ENCODE results near the gene C12orf57. TPM values are rescaled to one million over a fixed set of nuclear protein-coding genes. Genes with fewer than 3 reads are reported as not detected.

Gene C12orf57
- total RNA-seq, 1 experiment from 2014 or later, result 158 TPM

DNA sequence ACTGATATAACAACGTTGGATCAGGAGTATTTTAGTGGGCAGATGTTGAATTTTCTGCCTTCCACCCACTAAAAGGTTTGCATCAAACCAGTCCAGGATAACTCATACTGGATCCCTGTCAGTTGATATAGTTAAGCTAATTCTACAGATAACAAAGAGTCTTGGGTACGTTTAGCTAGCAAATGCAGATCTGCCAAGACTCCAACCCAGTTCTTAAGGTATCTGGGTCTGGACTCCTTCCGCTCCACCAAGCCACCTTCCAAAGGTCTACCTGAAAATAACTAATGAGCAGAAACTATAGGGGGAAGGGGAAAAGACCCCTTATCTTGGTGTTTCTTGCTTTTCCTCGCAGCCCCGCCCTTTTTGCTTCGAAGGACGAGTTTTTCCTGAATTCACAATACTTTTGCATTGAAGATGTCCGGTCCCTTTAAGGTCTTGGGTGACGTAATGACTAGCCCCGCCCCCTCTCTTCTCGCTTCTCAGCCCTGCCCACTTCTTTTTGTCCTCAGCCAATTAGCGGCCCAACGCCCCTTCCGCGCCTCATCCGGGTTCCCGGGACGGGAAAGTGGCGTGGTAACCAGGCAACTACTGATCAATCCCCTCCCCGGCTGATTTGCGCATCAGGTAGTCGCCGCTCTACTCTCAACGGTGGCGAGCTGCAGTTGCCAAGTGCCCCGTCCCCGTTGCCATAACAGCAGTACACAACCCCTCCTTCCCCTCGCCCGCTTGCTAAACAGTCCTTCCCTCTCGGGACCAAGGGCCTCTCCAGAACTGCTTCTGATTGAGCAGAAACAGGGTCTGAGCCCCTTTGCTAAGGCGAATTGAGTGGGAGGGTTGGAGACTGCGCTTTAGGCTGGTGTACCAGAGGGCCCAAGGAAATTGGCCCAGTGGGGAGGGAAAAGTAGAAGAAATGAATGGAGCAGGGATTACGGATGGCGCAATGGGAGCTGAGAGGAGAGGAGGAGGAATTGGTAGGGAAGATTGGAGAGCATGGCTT is 39.2 kb upstream of the C12orf57 start, which contains the start of gene LRRC23 (continued):
- TF ChIP-seq, protein P1, sequence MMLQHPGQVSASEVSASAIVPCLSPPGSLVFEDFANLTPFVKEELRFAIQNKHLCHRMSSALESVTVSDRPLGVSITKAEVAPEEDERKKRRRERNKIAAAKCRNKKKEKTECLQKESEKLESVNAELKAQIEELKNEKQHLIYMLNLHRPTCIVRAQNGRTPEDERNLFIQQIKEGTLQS (CRISPR knock-in tag; conservative IDR thresholded peaks at IDR 0.05), result no peak
- TF ChIP-seq ZNF423 (CRISPR knock-in tag; IDR thresholded peaks at IDR 0.05) (no peak), ZNF396 (CRISPR knock-in tag; IDR thresholded peaks at IDR 0.05; ENCODE audit: borderline replicate concordance) (no peak), CREM (CRISPR knock-in tag; IDR thresholded peaks at IDR 0.05) (0 out of 2 replicates have a peak, but pooled peaks have one; percentile 51), ERG (CRISPR knock-in tag; IDR thresholded peaks at IDR 0.05) (no peak), ZNF425 (CRISPR knock-in tag; conservative IDR thresholded peaks at IDR 0.05) (no peak), AR (CRISPR knock-in tag; IDR thresholded peaks at IDR 0.05) (0 out of 2 replicates have a peak, but pooled peaks have one; percentile 41), NFATC4 (CRISPR knock-in tag; IDR thresholded peaks at IDR 0.05) (no peak), JAZF1 (CRISPR knock-in tag; IDR thresholded peaks at IDR 0.05) (no peak), GABPB1 (CRISPR knock-in tag; IDR thresholded peaks at IDR 0.05) (peak; percentile 44; the same call in 1 of the 2 replicates)
- TF ChIP-seq, protein P2, sequence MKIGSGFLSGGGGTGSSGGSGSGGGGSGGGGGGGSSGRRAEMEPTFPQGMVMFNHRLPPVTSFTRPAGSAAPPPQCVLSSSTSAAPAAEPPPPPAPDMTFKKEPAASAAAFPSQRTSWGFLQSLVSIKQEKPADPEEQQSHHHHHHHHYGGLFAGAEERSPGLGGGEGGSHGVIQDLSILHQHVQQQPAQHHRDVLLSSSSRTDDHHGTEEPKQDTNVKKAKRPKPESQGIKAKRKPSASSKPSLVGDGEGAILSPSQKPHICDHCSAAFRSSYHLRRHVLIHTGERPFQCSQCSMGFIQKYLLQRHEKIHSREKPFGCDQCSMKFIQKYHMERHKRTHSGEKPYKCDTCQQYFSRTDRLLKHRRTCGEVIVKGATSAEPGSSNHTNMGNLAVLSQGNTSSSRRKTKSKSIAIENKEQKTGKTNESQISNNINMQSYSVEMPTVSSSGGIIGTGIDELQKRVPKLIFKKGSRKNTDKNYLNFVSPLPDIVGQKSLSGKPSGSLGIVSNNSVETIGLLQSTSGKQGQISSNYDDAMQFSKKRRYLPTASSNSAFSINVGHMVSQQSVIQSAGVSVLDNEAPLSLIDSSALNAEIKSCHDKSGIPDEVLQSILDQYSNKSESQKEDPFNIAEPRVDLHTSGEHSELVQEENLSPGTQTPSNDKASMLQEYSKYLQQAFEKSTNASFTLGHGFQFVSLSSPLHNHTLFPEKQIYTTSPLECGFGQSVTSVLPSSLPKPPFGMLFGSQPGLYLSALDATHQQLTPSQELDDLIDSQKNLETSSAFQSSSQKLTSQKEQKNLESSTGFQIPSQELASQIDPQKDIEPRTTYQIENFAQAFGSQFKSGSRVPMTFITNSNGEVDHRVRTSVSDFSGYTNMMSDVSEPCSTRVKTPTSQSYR (CRISPR knock-in tag; IDR thresholded peaks at IDR 0.05), result no peak

DNA sequence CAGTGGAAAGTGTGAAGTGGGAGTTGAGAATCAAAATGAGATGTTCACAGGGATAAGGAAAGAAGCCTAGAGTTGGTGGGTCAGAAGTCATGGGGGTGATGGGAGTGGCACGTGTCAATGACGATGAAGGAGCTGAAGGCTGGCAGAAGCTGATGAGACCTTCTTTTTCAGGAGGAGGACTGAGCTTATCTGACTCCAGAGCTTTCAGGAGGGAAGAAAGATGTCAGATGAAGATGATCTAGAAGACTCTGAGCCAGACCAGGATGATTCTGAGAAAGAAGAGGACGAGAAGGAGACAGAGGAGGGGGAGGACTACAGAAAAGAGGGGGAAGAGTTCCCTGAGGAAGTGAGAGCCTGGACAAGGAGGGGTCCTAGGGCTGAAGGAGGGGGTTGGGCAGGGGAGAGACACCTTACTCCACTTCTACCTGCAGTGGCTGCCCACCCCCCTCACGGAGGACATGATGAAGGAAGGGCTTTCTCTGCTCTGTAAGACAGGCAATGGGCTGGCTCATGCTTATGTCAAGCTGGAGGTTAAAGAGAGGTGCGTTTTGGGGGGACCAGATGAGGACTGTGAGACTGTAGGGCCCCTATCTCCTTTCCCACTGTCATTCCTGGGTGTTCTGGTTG is 38.3 kb upstream of the C12orf57 start:
- ATAC-seq, result no peak
- H3K4me3 Mint-ChIP-seq, result no peak overlapping the region
- H3K4me1 Mint-ChIP-seq, result peaks cover 3% of the 10 kb centered on the region; the same call in 1 of the 2 replicates
- peaks cover 6% of the 10 kb centered on the region for H3K27me3 Mint-ChIP-seq (ENCODE audit: low read depth)
- H3K9me3 Mint-ChIP-seq, result no peaks in the 10 kb centered on the region
- no peak overlapping the region for H3K27ac Mint-ChIP-seq
- no peak for DNase-seq (ENCODE audit: low spot score)
- no peaks in the 10 kb centered on the region for H3K36me3 Mint-ChIP-seq
- CTCF ChIA-PET, result interaction anchor here (1.4 to 8.0 kb wide), 6 partner anchors 14 to 36 kb away, joined by 3 to 53 read pairs (median 11); partner anchors contain the start of gene SPSB2
- POLR2A ChIA-PET, result interaction anchor here (1.0 to 2.1 kb wide), 6 partner anchors 14 to 84 kb away, joined by 3 to 12 read pairs (median 6); partner anchors contain the start of genes C12orf57, GPR162, RNU7-1 and SPSB2
- TF ChIP-seq GTF2I (CRISPR knock-in tag; conservative IDR thresholded peaks at IDR 0.05) (no peak), ZNF263 (CRISPR knock-in tag; IDR thresholded peaks at IDR 0.05; ENCODE audit: low read depth) (no peak), MYBL2 (CRISPR knock-in tag; IDR thresholded peaks at IDR 0.05) (no peak), ESRRA (CRISPR knock-in tag; IDR thresholded peaks at IDR 0.05; ENCODE audit: borderline replicate concordance) (no peak), KAT7 (CRISPR knock-in tag; IDR thresholded peaks at IDR 0.05; ENCODE audit: borderline replicate concordance) (no peak), CREM (CRISPR knock-in tag; IDR thresholded peaks at IDR 0.05) (no peak), RELA (CRISPR knock-in tag; IDR thresholded peaks at IDR 0.05; ENCODE audit: borderline replicate concordance) (no peak), CDX4 (CRISPR knock-in tag; IDR thresholded peaks at IDR 0.05; ENCODE audit: borderline replicate concordance) (no peak), ZNF121 (CRISPR knock-in tag; IDR thresholded peaks at IDR 0.05) (no peak)
- TF ChIP-seq, protein P3, sequence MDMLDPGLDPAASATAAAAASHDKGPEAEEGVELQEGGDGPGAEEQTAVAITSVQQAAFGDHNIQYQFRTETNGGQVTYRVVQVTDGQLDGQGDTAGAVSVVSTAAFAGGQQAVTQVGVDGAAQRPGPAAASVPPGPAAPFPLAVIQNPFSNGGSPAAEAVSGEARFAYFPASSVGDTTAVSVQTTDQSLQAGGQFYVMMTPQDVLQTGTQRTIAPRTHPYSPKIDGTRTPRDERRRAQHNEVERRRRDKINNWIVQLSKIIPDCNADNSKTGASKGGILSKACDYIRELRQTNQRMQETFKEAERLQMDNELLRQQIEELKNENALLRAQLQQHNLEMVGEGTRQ (CRISPR knock-in tag; IDR thresholded peaks at IDR 0.05), result no peak
